BE2C (cell line): ENCODE results near the gene DZIP1.

Experiments used
- DNase-seq: peaks from one replicate; pipeline ENCODE4 v3.0.0-alpha.2; 2020
- H3K27me3 ChIP-seq: fragments of 250-450 bp; sonication (Bioruptor Pico); 2 replicates; pipeline ENCODE4 v1.5.1; 2020; ENCODE audit warnings: mild to moderate bottlenecking
- H3K36me3 ChIP-seq: fragments of 250-450 bp; sonication (Bioruptor Pico); 2 replicates; pipeline ENCODE4 v1.5.1; 2020; ENCODE audit warnings: mild to moderate bottlenecking
- H3K4me1 ChIP-seq: fragments of 250-450 bp; sonication (Bioruptor Pico); 2 replicates; pipeline ENCODE4 v1.5.1; 2020
- H3K4me3 ChIP-seq: 2 replicates; pipeline ENCODE4 v1.5.1; 2011; ENCODE audit warnings: low read depth, low read length
- H3K9me3 ChIP-seq: fragments of 250-450 bp; sonication (Bioruptor Pico); 2 replicates; pipeline ENCODE4 v1.5.1; 2020
- CTCF ChIP-seq: IDR thresholded peaks from 2 replicates; pipeline ENCODE4 v1.5.1; 2012; ENCODE audit warnings: mild to moderate bottlenecking, low read depth, low read length

Gene DZIP1

DNA sequence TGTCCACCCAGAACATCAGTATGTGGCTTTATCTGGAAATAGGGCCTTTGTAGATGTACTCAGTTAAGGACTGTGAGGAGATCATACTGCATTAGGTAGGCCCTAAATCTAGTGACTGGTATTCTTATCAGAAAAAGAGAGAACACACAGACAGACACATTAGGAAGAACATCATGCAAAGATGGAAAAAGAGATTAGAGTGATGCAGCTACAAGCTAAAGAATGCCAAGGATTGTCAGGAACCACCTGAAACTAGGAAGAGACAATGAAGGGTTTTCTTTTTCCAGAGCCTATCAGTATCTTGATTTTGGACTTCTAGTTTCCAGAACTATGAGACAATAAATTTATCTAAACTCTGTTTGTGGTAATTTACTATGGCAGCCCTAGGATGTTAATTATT is 15.0 kb upstream of the DZIP1 start:
- Histone ChIP-seq H3K9me3 (no peaks in the 10 kb centered on the region), H3K4me1 (no peaks in the 10 kb centered on the region), H3K27me3 (no peaks in the 10 kb centered on the region), H3K36me3 (no peaks in the 10 kb centered on the region), H3K4me3 (no peak overlapping the region)
- DNase-seq, result no peak
- TF ChIP-seq CTCF, result no peak

DNA sequence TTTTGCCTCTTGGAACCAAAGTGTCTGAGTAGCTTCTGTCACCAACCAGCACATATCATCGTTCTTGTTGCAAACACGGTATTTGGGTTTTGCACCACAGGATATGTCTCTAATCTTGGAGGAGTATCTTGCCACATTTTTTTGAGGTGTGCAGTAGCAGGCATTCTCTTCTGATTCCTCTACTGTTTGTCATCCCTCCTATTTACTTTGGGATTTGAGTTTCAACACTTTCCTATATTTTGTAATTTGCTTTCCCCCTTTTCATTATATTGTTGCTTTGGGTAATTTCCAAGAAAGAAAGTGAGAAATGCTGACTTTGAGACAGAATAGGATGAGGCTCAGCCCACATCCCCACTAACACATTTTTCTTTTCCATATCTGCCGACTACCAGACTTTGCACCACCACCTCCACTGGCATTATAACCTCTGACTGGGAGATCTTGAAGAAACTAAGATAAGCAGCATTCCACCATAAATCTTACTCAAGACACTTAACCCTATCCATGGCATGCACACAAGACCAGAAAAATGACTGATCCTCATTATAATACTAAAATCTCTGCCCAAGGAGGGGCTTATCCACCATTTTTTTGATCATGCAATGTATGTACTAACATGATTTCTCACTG is 12.0 kb upstream of the DZIP1 start:
- Histone ChIP-seq H3K27me3 (no peaks in the 10 kb centered on the region), H3K4me3 (no peak overlapping the region), H3K4me1 (no peaks in the 10 kb centered on the region), H3K36me3 (no peaks in the 10 kb centered on the region), H3K9me3 (no peaks in the 10 kb centered on the region)
- DNase-seq, result no peak
- TF ChIP-seq CTCF, result no peak

- Histone ChIP-seq H3K4me3 (no peak overlapping the region), H3K9me3 (no peaks in the 10 kb centered on the region), H3K36me3 (no peaks in the 10 kb centered on the region), H3K27me3 (no peaks in the 10 kb centered on the region), H3K4me1 (no peaks in the 10 kb centered on the region)
- TF ChIP-seq CTCF, result no peak
- DNase-seq, result no peak
These were observed 8.3 kb upstream of the DZIP1 start for GRCh38 chr13:95652821-95653220.

DNA sequence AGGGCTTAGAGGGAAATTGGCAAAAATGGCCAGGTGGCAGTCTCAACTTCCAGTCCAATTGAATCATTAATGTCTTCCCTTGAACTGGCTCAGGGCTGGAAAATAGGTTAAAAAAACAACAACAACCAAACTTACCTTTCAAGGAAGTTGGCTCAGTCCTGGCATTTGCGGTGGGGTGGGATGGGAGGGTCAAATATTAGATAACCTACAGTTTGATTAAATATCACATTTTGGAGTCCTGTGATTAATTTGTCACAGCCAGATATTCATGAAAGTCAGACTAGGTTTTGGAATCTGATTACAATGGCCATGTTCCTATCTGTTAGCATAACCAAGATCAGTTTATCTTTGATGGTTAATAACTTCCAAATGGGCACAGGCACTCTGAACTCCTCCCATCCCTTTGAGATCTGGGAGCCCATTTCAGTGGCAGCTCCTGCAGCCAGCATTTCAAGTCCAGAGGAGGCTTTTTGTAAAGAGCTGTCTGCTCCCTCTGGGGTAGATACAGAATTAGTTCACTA is 7.8 kb upstream of the DZIP1 start:
- DNase-seq, result no peak
- Histone ChIP-seq H3K4me1 (no peaks in the 10 kb centered on the region), H3K9me3 (no peaks in the 10 kb centered on the region), H3K4me3 (no peak overlapping the region), H3K36me3 (no peaks in the 10 kb centered on the region), H3K27me3 (no peaks in the 10 kb centered on the region)
- no peak for TF ChIP-seq CTCF

GRCh38 chr13:95650696-95651095 is 6.2 kb upstream of the DZIP1 start:
- TF ChIP-seq CTCF, result no peak
- DNase-seq, result no peak
- Histone ChIP-seq H3K9me3 (no peaks in the 10 kb centered on the region), H3K27me3 (no peaks in the 10 kb centered on the region), H3K36me3 (no peaks in the 10 kb centered on the region), H3K4me1 (no peaks in the 10 kb centered on the region), H3K4me3 (no peak overlapping the region)

- Histone ChIP-seq H3K4me3 (no peak overlapping the region), H3K9me3 (no peaks in the 10 kb centered on the region), H3K4me1 (no peaks in the 10 kb centered on the region; the same call in 1 of the 2 replicates), H3K27me3 (no peaks in the 10 kb centered on the region), H3K36me3 (no peaks in the 10 kb centered on the region)
- DNase-seq, result no peak
- TF ChIP-seq CTCF, result no peak
These were observed 2.8 kb upstream of the DZIP1 start for GRCh38 chr13:95647321-95647720.
